Subcutaneous abdominal adipose tissue (tissue), 5 donors: ENCODE results near the gene NOTO.

Experiments
- H3K27ac ChIP-seq: one replicate; pipeline ENCODE4 v1.7.0; 2013; ENCODE audit warnings: low read depth, mild to moderate bottlenecking, inconsistent platforms, low read length, moderate library complexity
- H3K27me3 ChIP-seq, 5 donors: one replicate each; pipeline ENCODE4 v1.7.0; 2013; ENCODE audit warnings: low read length in 5 of 5, inconsistent platforms in 1 of 5; ENCODE audit not compliant: control insufficient read depth in 5 of 5, insufficient read depth in 4 of 5
- H3K36me3 ChIP-seq, 5 donors: one replicate each; pipeline ENCODE4 v1.7.0; 2013; ENCODE audit warnings: low read length in 5 of 5; ENCODE audit not compliant: control insufficient read depth in 5 of 5, insufficient read depth in 5 of 5
- H3K4me1 ChIP-seq, 5 donors: one replicate each; pipeline ENCODE4 v1.7.0; 2013; ENCODE audit warnings: low read length in 5 of 5, mild to moderate bottlenecking in 3 of 5, moderate library complexity in 1 of 5; ENCODE audit not compliant: control insufficient read depth in 5 of 5, insufficient read depth in 5 of 5
- H3K4me3 ChIP-seq, 5 donors: one replicate each; pipeline ENCODE4 v1.7.0; 2013; ENCODE audit warnings: low read length in 5 of 5, low read depth in 1 of 5
- H3K9ac ChIP-seq, 5 donors: one replicate each; pipeline ENCODE4 v1.7.0; 2013; ENCODE audit warnings: low read length in 5 of 5, mild to moderate bottlenecking in 4 of 5, moderate library complexity in 3 of 5
- H3K9me3 ChIP-seq, 5 donors: one replicate each; pipeline ENCODE4 v1.7.0; 2013; ENCODE audit warnings: low read length in 5 of 5; ENCODE audit not compliant: control insufficient read depth in 5 of 5
- donor health status: healthy.
- donor health status: healthy.
- donor health status: healthy.
- donor health status: healthy.
- donor health status: healthy.

Gene NOTO

GRCh38 chr2:73260338-73260984 lies 58.1 kb downstream of the NOTO start:
- H3K4me1 ChIP-seq = no peaks in the 10 kb centered on the region
- no peaks in the 10 kb centered on the region for H3K9me3 ChIP-seq
- no peak overlapping the region for H3K27ac ChIP-seq
- H3K36me3 ChIP-seq = peaks cover 0 to 6% (median 0%) of the 10 kb centered on the region in 5 donors
- peaks cover 0 to 9% (median 3%) of the 10 kb centered on the region in 5 donors for H3K27me3 ChIP-seq
- H3K4me3 ChIP-seq = no peak overlapping the region
- no peak overlapping the region for H3K9ac ChIP-seq
